ENCODE data around the gene VPS8. TPM values are rescaled to one million over a fixed set of nuclear protein-coding genes. Genes with fewer than 3 reads are reported as not detected.

VPS8 gene
- total and polyA plus RNA-seq, 8 donors, result 41.5 to 114 (median 51.3) TPM

DNA sequence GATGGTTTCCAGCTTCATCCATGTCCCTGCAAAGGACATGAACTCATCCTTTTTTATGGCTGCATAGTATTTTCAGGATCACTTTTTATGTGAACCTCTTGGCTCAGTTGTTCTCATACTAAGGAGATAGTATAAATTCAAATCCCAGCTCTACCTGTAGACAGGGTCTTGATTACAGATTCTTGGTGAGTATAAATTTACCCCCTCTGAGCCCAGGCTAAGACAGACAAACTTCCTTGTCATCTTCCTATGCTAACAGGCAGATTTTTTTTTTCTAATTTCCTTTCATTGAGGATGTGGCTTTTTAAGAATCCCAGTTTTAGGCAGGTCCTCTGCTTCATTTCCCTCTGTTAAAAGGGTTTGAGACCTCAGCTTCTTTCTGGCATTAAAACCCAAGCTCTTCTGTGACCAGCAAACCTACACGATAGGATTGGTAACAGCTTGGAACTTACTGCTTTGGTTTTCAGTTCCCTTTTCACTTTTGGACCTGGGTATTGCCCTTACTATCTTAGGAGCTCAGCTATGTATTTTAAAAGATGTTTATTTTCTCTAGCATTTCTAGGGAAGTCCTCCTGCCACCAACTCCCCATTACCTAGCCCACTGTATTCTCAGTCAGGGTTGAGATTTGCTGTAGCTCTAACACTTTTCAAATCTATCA lies 72.5 kb downstream of the VPS8 start:
- H3K4me1 ChIP-seq, result no peaks in the 10 kb centered on the region
- intact Hi-C loops (cut with DNase I), result no loop called here
- H3K36me3 ChIP-seq, result peaks cover 0 to 76% of the 10 kb centered on the region in 2 donors
- DNase-seq, result no peak
- no peak for ATAC-seq
- H3K27ac ChIP-seq, result no peak overlapping the region
- H3K4me3 ChIP-seq, result no peak overlapping the region
- no peaks in the 10 kb centered on the region for H3K9me3 ChIP-seq
- H3K27me3 ChIP-seq, result no peaks in the 10 kb centered on the region
- TF ChIP-seq, protein P1, sequence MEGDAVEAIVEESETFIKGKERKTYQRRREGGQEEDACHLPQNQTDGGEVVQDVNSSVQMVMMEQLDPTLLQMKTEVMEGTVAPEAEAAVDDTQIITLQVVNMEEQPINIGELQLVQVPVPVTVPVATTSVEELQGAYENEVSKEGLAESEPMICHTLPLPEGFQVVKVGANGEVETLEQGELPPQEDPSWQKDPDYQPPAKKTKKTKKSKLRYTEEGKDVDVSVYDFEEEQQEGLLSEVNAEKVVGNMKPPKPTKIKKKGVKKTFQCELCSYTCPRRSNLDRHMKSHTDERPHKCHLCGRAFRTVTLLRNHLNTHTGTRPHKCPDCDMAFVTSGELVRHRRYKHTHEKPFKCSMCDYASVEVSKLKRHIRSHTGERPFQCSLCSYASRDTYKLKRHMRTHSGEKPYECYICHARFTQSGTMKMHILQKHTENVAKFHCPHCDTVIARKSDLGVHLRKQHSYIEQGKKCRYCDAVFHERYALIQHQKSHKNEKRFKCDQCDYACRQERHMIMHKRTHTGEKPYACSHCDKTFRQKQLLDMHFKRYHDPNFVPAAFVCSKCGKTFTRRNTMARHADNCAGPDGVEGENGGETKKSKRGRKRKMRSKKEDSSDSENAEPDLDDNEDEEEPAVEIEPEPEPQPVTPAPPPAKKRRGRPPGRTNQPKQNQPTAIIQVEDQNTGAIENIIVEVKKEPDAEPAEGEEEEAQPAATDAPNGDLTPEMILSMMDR (IDR thresholded peaks at IDR 0.05), result no peak

- DNase-seq (no peak), ATAC-seq (no peak)
- no peak overlapping the region for H3K27ac ChIP-seq
- intact Hi-C loops (cut with DNase I), result no loop called here
- H3K4me3 ChIP-seq, result no peak overlapping the region
- TF ChIP-seq, protein P1 (IDR thresholded peaks at IDR 0.05), result no peak
- H3K9me3 ChIP-seq, result no peaks in the 10 kb centered on the region
- H3K27me3 ChIP-seq, result no peaks in the 10 kb centered on the region
- H3K36me3 ChIP-seq, result peaks cover 0 to 76% of the 10 kb centered on the region in 2 donors
- no peaks in the 10 kb centered on the region for H3K4me1 ChIP-seq
Observed at GRCh38 chr3:184885112-184885511, 73.1 kb downstream of the VPS8 start.

GRCh38 chr3:184887574-184887973 lies 75.6 kb downstream of the VPS8 start:
- H3K4me1 ChIP-seq, result no peaks in the 10 kb centered on the region
- no peak for ATAC-seq
- DNase-seq, result no peak
- no peak overlapping the region for H3K4me3 ChIP-seq
- no peaks in the 10 kb centered on the region for H3K27me3 ChIP-seq
- intact Hi-C loops (cut with DNase I), result no loop called here
- H3K27ac ChIP-seq, result no peak overlapping the region
- H3K9me3 ChIP-seq, result no peaks in the 10 kb centered on the region
- peaks cover 0 to 65% of the 10 kb centered on the region in 2 donors for H3K36me3 ChIP-seq
- TF ChIP-seq, protein P1 (IDR thresholded peaks at IDR 0.05), result no peak

- no peak overlapping the region for H3K4me3 ChIP-seq
- no peaks in the 10 kb centered on the region for H3K27me3 ChIP-seq
- no peak overlapping the region for H3K27ac ChIP-seq
- no peaks in the 10 kb centered on the region for H3K9me3 ChIP-seq
- intact Hi-C loops (cut with DNase I), result no loop called here
- H3K36me3 ChIP-seq, result peaks cover 0 to 64% of the 10 kb centered on the region in 2 donors
- DNase-seq (no peak), ATAC-seq (no peak)
- TF ChIP-seq, protein P1 (IDR thresholded peaks at IDR 0.05), result no peak
- H3K4me1 ChIP-seq, result no peaks in the 10 kb centered on the region
Observed at GRCh38 chr3:184889312-184889904, 77.4 kb downstream of the VPS8 start.

DNA sequence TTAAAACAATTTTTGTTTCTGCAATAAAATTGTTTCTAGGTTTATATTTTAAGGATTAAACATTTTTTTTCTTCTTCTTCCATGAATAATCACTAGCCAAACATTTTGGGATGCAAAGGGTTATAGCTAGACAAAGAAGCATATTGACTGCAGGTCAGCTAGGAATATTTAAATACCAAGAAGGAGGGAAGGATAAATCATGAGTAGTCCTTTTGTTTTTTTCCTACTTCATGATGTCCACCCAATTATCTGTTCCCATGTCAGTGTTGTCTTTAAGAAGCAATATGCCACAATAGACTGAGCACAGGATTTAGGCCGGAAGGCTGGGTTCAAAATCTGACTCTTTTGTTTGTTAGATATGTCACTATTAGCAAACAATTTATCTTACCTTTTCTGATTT lies 82.1 kb downstream of the VPS8 start:
- Histone ChIP-seq H3K36me3 (peaks cover 0 to 39% of the 10 kb centered on the region in 2 donors), H3K27me3 (no peaks in the 10 kb centered on the region), H3K27ac (no peak overlapping the region), H3K4me1 (no peaks in the 10 kb centered on the region), H3K9me3 (no peaks in the 10 kb centered on the region), H3K4me3 (no peak overlapping the region)
- intact Hi-C loops (cut with DNase I), result no loop called here
- ATAC-seq (no peak), DNase-seq (no peak)
- TF ChIP-seq, protein P1 (IDR thresholded peaks at IDR 0.05), result no peak

All from left lung (tissue), 10 donors.